ENCODE results near the gene DYNLL2. TPM values are rescaled to one million over a fixed set of nuclear protein-coding genes. Genes with fewer than 3 reads are reported as not detected.

The DYNLL2 gene
- total RNA-seq, 1 donor from 2014 or later: 46.8 TPM

GRCh38 chr17:58110012-58110411, 26.8 kb downstream of the DYNLL2 start:
- TF ChIP-seq EZH2 (IDR thresholded peaks at IDR 0.05) (no peak), CTCF (IDR thresholded peaks at IDR 0.05) (no peak), EZH2phosphoT487 (IDR thresholded peaks at IDR 0.05) (no peak)

GRCh38 chr17:58111676-58112075, 28.5 kb downstream of the DYNLL2 start:
- Histone ChIP-seq H3K4me2 (no peak overlapping the region), H3K4me3 (no peak overlapping the region), H3K4me1 (no peaks in the 10 kb centered on the region), H4K20me1 (ENCODE audit: low read depth) (no peaks in the 10 kb centered on the region), H3K27me3 (peaks cover 34% of the 10 kb centered on the region), H3K27ac (no peak overlapping the region), H2AFZ (replicated peaks) (no peak overlapping the region), H3K9me3 (ENCODE audit: low read depth) (no peaks in the 10 kb centered on the region), H3F3A (ENCODE audit: low read depth) (peaks cover 6% of the 10 kb centered on the region), H3K36me3 (no peaks in the 10 kb centered on the region), H3K79me2 (ENCODE audit: low read depth) (no peaks in the 10 kb centered on the region), H3K9ac (no peak overlapping the region)
- TF ChIP-seq EZH2 (IDR thresholded peaks at IDR 0.05) (no peak), CTCF (IDR thresholded peaks at IDR 0.05) (no peak), EZH2phosphoT487 (IDR thresholded peaks at IDR 0.05) (no peak)
- H3K27ac Mint-ChIP-seq: no peak overlapping the region
- no peak for DNase-seq (ENCODE audit: low spot score)
- H3K27me3 Mint-ChIP-seq (ENCODE audit: insufficient read depth, low read depth): peaks cover 9% of the 10 kb centered on the region
- peaks cover 5% of the 10 kb centered on the region for H3K9me3 Mint-ChIP-seq
- no peak overlapping the region for H3K4me3 Mint-ChIP-seq
- H3K4me1 Mint-ChIP-seq: peaks cover 3% of the 10 kb centered on the region
- no peaks in the 10 kb centered on the region for H3K36me3 Mint-ChIP-seq

More at GRCh38 chr17:58110012-58110411, 26.8 kb downstream of the DYNLL2 start:
- H3K4me3 Mint-ChIP-seq: no peak overlapping the region
- peaks cover 5% of the 10 kb centered on the region for H3K9me3 Mint-ChIP-seq
- Histone ChIP-seq H3K79me2 (ENCODE audit: low read depth) (no peaks in the 10 kb centered on the region), H4K20me1 (ENCODE audit: low read depth) (no peaks in the 10 kb centered on the region), H3K4me3 (no peak overlapping the region), H3K27me3 (peaks cover 19% of the 10 kb centered on the region), H3K4me2 (no peak overlapping the region), H2AFZ (replicated peaks) (no peak overlapping the region), H3K4me1 (no peaks in the 10 kb centered on the region), H3K27ac (no peak overlapping the region), H3K36me3 (no peaks in the 10 kb centered on the region), H3F3A (ENCODE audit: low read depth) (peaks cover 6% of the 10 kb centered on the region), H3K9me3 (ENCODE audit: low read depth) (no peaks in the 10 kb centered on the region), H3K9ac (no peak overlapping the region)
- H3K27ac Mint-ChIP-seq: no peak overlapping the region
- H3K4me1 Mint-ChIP-seq: peaks cover 3% of the 10 kb centered on the region
- no peaks in the 10 kb centered on the region for H3K36me3 Mint-ChIP-seq
- DNase-seq (ENCODE audit: low spot score): no peak
- peaks cover 7% of the 10 kb centered on the region for H3K27me3 Mint-ChIP-seq (ENCODE audit: insufficient read depth, low read depth)

- Mint-ChIP-seq H3K27ac (no peak overlapping the region), H3K27me3 (ENCODE audit: insufficient read depth, low read depth) (peaks cover 9% of the 10 kb centered on the region), H3K4me3 (no peak overlapping the region), H3K4me1 (peaks cover 3% of the 10 kb centered on the region), H3K36me3 (no peaks in the 10 kb centered on the region), H3K9me3 (no peaks in the 10 kb centered on the region)
- peak; percentile 83 for DNase-seq (ENCODE audit: low spot score)
- Histone ChIP-seq H3K79me2 (ENCODE audit: low read depth) (no peaks in the 10 kb centered on the region), H4K20me1 (ENCODE audit: low read depth) (no peaks in the 10 kb centered on the region), H3K4me3 (no peak overlapping the region), H3K4me2 (no peak overlapping the region), H2AFZ (replicated peaks) (no peak overlapping the region), H3F3A (ENCODE audit: low read depth) (peaks cover 6% of the 10 kb centered on the region), H3K9ac (no peak overlapping the region), H3K9me3 (ENCODE audit: low read depth) (no peaks in the 10 kb centered on the region), H3K36me3 (no peaks in the 10 kb centered on the region), H3K27ac (no peak overlapping the region), H3K4me1 (no peaks in the 10 kb centered on the region), H3K27me3 (peaks cover 48% of the 10 kb centered on the region)
- peak; percentile 97 for TF ChIP-seq CTCF (IDR thresholded peaks at IDR 0.05)
- no peak for TF ChIP-seq EZH2phosphoT487 (IDR thresholded peaks at IDR 0.05)
Measured at GRCh38 chr17:58112970-58113631, 29.9 kb downstream of the DYNLL2 start.
